ENCODE measurements around the gene SEC16B.
"Not testable (repeated sequence)": the region's sequence is repeated elsewhere in the genome, so short reads cannot be mapped to it uniquely, and the experiment has no call there.

The SEC16B gene, protein sequence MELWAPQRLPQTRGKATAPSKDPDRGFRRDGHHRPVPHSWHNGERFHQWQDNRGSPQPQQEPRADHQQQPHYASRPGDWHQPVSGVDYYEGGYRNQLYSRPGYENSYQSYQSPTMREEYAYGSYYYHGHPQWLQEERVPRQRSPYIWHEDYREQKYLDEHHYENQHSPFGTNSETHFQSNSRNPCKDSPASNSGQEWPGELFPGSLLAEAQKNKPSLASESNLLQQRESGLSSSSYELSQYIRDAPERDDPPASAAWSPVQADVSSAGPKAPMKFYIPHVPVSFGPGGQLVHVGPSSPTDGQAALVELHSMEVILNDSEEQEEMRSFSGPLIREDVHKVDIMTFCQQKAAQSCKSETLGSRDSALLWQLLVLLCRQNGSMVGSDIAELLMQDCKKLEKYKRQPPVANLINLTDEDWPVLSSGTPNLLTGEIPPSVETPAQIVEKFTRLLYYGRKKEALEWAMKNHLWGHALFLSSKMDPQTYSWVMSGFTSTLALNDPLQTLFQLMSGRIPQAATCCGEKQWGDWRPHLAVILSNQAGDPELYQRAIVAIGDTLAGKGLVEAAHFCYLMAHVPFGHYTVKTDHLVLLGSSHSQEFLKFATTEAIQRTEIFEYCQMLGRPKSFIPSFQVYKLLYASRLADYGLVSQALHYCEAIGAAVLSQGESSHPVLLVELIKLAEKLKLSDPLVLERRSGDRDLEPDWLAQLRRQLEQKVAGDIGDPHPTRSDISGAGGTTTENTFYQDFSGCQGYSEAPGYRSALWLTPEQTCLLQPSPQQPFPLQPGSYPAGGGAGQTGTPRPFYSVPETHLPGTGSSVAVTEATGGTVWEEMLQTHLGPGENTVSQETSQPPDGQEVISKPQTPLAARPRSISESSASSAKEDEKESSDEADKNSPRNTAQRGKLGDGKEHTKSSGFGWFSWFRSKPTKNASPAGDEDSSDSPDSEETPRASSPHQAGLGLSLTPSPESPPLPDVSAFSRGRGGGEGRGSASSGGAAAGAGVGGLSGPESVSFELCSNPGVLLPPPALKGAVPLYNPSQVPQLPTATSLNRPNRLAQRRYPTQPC

DNA sequence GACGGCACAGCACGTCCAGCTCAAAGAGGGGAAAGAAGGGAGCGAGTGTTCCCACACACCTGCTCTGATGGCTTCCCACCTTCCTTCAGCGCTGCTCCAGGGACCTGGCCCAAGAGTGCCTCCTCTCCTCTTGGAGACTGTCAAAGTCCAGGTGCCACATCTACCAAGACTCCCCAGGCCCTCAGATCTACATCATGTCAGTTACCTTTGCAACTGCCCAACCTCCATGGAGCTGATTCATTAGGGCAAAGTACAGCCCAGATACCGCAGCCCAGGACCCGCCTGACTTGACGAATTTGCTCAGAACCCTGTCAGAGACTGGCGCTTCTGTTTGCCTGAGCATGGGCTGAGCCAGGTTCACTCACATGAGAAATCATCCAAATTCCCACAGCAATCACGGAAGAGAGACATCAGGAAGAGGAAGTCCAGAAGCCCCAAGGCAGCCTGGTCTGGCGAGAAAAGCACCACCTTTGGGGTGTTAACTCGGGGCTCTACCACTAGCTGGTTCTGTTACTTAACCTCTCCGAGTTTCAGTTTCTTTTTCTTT lies at the start of gene SEC16B:
Gene SEC16B, minus strand, starts transcription at position 234 of the 547 bp plus-strand sequence. CDS start 2,077 bp downstream, outside the sequence.
- no peak for DNase-seq

DNA sequence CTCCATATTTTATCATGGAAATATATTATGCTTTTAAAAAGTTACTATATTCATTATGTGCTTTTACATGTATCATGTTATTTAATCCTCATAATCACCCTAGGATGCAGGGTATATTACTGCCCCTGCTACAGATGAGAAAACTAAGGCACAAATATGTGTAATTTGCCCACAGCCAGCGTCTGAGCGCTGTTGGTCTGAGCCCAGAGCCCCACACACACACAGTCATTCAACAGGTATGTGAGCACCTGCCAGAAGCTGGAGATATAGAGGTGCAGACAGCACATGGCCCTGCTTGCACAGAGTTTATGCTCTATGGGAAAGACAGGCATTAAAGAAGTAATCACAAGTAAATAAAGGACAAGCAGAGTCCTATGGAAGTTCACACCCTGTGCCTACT lies 49.8 kb upstream of the SEC16B start:
- DNase-seq: no peak

DNA sequence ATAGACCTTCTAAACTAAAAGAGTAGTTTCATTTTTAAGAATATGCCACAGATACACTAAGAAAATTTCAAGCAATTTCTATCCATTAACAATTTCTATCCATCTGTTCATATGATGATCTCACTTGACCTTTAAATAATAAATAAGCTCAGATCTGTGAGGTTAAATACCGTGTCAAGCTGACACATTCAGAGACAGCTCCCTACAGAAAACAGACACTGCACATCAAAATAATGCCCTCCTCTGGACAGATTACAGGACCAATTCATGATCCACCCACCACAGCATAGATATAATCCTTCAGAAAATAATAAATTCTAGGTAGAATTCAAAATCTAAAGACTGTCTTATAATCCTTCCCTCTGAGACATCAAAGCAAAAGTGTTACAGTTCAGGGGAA lies 49.4 kb upstream of the SEC16B start:
- DNase-seq: no peak

DNA sequence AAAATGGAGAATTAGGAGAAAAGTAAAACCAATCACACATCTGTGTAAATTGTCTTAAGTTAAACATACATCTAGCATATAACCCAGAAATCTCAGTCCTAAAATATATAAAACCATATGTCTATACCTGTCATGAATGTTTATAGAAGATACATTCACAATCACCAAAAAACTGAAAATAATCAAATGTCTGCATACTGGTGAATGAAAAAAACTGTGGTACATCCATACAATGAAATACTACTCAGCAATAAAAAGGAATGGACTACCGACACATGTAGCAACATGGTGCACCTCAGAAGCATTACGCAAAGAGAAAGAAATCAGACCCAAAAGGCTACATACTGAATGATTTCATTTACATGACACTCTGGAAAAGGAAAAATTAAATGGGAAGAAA lies 47.7 kb upstream of the SEC16B start:
- no peak for DNase-seq

DNA sequence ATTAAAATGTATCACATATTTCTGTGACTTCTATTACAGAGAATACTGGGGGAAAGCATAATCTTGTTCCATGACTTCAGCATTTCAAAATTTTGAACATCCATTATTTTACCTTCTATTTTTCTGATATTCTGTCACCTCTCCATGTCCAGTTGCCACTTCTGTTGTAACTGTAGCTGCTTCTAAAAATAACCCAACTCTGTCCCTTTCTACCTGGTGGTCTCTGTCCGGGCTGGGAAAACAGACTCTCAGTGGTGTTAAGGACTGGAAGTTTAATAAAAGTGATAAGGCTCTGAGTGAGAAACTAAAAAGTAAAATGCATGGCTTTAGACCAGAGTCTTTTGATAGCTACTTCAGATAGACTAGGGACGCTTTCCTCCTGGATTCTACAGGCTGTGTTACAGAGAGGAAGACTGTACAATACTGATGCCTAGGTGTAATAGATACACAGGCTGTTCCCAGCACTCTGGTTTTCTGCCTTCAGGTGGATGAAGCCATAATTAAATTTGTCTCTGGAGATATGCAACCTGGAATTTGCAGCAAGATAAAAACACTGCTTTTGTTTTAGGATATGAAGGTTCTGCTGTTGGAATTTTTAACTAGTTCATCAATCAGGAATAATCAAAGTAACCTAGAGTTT lies 42.1 kb upstream of the SEC16B start:
- no peak for DNase-seq

DNA sequence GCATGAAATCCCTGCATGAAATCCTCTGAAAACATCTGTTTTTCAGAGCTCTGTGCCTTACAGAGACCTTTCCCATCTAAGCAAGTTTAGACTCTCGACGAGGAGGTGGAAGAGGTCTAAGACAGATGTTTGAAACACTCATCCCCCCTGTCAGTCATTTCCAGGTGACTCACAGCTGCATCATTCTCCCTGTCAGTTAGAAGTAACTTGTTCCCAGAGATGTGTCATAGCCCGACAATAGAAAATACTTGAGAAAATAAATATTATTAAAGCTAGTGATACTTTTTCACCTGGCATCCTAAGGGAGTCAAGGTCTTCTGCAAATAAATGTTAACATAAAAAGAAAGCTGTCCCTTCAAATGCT lies 41.6 kb upstream of the SEC16B start:
- no peak for DNase-seq

DNA sequence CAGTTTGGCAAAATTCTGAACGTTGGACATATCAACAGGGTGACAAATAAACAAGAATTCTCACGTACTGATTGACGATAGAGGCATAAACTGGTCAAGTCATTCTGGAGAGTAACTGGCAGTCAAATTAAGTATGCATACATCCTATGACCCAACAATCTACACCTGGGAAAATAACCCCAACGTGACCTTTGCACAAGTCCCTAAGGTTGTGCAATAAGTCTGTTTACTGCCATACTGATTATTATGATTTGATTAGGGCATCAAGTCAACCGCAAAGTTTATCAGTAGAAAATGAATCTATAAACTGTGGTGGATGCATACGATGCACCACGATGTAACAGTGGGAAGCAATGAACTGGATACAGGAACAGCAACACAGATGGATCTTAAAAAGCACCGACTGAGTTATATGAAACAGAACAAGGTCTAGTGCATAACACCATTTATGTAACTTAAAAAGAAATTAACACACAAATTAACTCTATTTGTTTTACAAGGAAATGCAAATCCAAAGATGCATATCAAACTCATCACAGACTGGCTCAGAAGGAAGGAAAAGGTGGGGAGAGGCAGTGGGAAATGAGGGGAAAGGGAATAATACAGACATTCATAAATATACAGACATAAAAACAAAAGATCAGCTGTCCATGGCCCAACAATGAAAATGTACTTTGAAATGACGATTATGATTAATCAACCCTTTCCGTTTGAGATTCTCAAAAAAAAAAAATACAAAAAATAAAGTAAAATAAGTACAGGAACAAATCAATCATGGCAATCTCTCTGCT lies 41.0 kb upstream of the SEC16B start:
- DNase-seq: no peak

DNA sequence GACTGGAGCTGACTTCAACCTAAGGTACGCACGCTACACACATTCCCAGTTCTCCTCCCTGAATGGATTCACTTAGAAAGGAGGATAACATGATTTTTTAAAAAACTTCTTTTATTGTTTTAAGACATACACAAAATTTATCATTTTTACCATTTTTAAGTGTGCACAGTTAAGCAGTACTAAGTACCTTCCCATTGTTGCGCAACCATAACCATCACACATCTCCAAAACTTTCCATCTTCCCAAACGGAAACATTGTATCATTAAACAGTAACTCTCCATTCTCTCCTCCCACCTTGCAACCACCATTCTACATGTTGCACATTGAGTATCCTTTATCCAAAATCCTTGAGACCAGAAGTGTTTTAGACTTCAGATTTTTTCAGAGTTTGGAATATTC lies 36.2 kb upstream of the SEC16B start:
- no peak for DNase-seq

DNA sequence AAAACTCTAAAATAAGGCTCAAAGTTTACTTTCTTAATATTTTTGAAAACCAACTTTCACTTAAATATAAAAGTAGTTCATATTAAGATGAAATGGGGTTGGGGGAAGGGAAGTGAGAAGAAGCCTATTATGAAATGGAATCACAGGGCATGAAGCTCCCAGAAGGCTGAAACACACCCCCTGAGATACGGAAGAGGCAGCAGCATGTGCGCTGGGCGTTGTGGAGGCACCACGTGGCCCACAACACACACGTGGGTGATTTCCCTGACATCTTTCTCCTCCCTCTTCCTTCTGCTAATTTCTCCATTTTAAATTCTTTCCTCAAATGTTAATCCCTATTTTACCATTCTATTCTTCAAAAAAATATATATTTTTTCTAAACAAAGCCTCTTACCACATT lies 35.6 kb upstream of the SEC16B start:
- DNase-seq: no peak

DNA sequence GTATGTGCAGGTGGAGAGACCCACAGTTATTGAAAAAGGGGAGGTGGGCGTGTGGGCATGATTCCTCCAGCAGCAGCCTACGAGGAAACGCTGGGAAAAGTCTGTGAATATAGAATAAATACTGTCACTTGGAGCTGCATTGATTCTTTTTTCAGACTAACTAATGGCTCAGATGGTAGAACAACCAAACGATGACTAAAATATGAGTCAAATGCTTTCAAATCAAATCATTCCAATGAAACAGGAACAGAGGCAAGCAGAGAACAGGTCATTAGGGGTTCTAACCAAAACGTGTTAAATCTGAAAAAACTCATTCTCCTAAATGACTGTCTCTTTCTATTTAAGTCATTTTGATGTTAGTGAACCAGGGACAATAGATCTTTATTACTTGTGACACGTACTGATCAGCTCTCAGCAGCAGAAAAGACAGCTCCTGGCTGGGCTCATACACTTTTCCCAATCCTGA lies 35.1 kb upstream of the SEC16B start:
- DNase-seq: no peak

DNA sequence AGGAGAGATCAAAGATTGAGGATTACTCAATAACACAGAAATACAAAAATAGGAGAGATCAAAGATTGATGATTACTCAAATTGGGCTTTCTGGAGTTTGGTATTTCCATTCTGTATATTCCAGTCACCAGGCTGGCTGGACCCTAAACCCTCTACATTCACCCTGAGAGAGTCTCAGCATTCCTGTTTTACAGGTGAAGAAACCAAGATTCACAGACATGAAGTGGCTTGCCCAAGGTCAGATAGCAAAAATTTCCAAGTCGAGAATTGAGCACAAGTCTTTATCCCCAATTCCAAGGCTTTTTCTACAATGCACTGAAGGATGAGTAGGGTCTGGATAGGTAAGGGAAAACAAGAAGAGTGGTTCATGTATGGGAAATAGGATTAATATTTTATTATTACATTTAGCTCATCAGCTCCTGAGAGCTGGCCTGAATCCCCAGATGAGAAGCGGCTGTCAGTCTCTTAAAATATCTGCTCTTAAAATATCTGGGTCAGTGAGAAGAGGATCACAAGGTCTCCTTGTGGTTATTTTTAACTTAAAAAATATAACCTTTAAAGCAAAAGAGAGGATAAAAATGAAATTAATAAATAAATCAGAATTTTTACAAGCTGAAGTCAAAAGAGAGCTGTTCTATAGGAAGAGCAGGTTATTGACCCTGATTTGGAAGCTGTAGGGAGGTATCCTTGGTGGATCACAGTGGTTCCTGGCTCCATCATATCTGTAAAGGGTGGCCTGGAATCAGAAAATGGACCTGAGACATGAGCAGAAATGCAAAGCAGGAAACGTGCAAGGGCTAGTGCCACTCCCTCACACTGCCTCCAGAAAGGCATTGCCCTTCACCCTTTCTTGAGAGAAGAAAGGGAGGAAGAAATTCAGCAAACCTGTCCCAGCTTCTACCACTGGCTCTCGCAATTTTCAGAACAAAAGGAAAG lies 29.1 kb upstream of the SEC16B start:
- DNase-seq: no peak

DNA sequence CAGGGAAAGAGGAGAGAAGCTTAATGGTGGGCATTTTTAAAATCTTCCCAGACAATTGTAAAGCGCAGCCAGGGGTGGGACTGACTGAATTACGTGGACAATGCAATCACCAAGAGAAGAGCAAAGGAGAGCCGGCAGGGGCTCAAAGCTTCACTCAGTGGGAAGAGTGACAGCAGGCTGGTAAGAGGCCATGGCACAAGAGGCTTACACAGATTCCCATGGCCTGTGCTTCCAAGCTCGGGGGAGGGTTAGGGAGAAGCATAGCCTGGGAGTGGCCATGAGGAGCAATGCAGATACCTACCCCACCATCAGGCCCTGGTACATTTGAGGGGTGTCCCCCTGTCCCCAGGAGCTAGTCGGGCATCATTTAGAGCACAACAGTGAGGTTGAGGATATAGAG lies 27.1 kb upstream of the SEC16B start:
- no peak for DNase-seq

DNA sequence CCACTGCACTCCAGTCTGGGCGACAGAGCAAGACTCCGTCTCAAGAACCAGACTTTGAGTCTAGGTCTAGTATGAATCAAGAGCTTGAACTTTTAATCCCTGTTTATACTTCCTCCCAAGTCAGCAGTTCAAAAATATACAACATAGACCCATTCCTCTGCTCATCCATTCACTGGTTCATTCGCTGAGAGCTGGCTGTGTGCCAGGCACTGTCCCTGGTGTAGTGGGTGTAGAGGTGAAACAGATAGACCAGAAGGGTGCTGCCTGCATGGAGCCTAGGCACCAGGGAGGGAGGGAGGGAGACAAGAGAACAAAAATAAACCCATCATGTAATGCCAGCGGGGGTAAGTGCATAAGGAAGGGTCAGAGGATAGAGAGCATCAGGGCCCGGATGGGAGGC lies 25.5 kb upstream of the SEC16B start:
- no peak for DNase-seq

DNA sequence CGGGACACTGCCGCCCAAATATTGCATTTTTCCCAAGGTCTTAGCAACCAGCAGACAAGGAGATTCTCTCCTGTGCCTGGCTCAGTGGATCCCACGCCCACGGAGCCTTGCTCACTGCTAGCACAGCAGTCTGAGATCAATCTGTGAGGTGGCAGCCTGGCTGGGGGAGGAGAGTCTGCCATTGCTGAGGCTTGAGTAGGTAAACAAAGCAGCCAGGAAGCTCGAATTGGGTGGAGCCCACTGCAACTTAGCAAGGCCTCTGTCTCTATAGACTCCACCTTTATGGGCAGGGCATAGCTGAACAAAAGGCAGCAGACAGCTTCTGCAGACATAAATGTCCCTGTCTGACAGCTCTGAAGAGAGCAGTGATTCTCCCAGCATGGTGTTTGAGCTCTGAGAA lies 16.4 kb upstream of the SEC16B start:
- not testable (repeated sequence) for DNase-seq

DNA sequence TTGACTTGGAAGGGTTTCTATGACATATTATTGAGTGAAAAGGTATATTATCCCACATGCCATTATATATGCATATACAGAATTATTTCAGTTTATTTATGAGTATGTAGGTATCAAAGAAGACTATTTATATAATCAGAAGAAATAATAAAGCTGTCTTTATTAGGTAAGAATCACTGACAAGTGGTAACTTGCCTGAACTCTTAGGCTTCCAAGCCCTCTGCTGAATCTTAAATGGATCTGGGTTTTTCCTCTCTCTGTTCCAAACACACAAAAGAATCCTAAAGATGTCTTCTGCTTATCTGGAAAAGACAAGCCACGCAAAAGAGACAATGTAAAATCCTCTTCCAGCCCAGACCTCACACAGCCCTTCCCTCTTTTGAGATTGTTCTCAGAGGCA lies 14.9 kb upstream of the SEC16B start:
- DNase-seq: no peak

DNA sequence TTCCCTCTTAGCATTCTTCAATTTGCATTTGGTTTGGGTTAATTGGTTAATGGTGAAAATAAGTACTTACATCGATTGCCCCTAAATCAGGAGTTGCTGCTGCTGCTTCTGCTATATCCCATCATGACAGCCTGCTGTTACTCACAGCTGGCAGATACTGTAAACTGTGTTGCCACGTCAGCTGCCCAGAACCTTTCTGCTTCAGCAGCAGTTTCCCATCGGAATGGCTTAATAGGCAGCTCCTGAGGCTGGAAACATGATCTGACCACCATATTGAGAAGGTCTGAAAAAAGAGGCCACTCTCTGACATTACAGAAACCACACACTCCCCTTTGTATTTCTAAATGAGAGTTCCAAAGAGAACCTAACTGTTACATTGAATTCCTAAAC lies 14.3 kb upstream of the SEC16B start:
- no peak for DNase-seq

DNA sequence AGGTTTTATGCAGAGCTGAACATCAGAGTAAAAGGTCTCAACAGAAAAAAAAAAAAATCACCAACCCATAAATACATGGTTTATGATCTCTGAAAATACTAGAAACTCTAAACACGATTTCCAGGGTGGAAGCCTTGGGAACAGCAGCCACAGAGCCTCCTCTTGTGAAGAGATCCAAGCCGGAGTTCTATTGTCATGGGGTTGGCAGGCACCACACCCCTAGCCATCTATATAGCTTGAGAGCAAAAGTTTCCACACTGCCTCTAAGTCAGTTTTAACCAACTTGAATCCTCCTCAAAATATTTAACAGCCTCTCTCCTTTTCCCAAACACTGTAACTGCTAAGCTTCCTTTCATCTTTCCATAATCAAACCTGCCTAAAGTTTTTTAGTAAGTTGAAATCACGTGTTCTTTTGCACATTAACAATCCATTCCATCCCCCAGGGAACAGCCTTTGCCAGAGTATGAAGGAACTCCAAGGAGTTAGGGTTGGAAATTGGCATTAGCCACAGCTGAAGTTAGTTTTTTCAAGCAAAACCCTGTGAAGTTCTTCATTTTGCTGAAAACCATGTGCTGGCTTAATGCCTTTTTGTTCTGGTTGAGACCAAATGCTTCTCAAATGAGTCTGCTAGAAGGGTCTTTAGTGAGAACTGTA lies 13.8 kb upstream of the SEC16B start:
- DNase-seq: no peak

DNA sequence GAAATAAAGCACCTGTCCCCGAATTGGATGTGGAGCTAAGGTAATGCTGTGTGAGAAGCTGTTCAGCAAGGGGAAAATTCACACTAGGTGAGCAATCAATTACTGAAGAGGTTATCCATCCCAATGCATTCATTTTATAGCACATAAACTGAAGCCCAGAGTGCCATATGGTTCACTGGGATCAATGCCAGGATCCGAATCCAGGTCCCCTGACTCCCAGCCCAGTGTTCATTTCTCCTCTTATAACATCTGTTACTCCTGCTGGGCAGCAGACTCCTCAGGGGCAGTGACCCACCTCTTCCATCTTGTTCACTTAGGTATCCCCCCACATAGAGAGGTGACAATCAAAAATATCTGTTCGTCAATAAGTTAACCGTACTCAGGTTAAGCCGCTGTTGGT lies 13.2 kb upstream of the SEC16B start:
- DNase-seq: no peak

DNA sequence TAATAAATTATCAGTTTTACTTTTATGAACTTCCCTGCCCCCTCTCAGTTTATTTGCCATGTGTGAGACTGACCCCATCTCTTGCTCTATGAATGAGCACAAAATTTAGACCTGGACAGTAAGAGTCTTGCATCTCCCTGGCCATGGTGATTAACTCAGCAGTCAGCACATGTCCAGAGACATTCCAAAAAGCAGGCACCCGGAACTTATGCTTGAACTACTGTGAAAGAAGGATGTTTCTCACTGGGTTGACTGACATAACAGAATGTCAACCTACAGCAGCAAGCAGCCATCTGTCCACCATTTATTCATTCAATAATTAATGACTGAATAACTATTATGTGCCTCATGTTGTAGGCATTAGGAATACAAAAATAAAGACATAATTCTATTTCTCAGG lies 11.3 kb upstream of the SEC16B start:
- DNase-seq: no peak

DNA sequence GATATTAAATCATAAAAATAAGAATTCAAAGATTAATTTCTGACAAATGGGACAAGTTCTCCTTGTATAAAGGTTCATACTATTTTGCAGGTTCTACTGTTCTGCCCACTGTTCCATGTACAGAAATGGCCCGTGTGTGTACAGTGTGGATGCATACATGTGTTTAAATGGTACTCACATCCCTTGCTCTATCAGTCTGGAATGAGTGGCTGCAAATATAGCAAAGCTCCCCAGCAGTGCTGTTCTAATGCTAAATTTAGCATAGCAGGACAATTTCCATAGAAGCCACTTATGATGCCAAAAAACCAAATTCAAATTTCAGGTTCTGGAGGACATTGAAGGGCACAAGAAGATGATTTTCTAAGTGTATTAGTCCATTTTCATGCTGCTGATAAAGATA lies 9.4 kb upstream of the SEC16B start:
- no peak for DNase-seq

All from activated naive CD4-positive, alpha-beta T cell treated with Interleukin-2 at 50 U/mL for 16 hours (primary cell).